IgD-negative memory B cell (primary cell): ENCODE measurements around the gene UFD1. TPM values are rescaled to one million over a fixed set of nuclear protein-coding genes. Genes with fewer than 3 reads are reported as not detected.
A peak's percentile ranks its signal among the peaks of the same experiment; 100 is the strongest.

Experiments
- H3K27ac Mint-ChIP-seq, 3 donors: one replicate each; pipeline ENCODE4 v1.8.0; 2020 to 2022; ENCODE audit warnings: mild to moderate bottlenecking in 3 of 3, mixed read lengths in 3 of 3, moderate library complexity in 1 of 3
- H3K27me3 Mint-ChIP-seq: one replicate; pipeline ENCODE4 v1.8.0; 2021; ENCODE audit warnings: mixed read lengths
- H3K36me3 Mint-ChIP-seq: one replicate; pipeline ENCODE4 v1.8.0; 2020; ENCODE audit warnings: mild to moderate bottlenecking, mixed read lengths
- H3K4me1 Mint-ChIP-seq, 3 donors: one replicate each; pipeline ENCODE4 v1.8.0; 2020 to 2022; ENCODE audit warnings: mixed read lengths in 3 of 3, mild to moderate bottlenecking in 1 of 3
- H3K4me3 Mint-ChIP-seq, 4 donors: one replicate each; pipeline ENCODE4 v1.8.0; 2020 to 2022; ENCODE audit warnings: mild to moderate bottlenecking in 4 of 4, mixed read lengths in 4 of 4, moderate library complexity in 3 of 4
- H3K9me3 Mint-ChIP-seq, 3 donors: one replicate each; pipeline ENCODE4 v1.8.0; 2020 to 2021; ENCODE audit warnings: mixed read lengths in 3 of 3, mild to moderate bottlenecking in 1 of 3
- polyA plus RNA-seq: library from polyadenylated mRNA; unstranded; fragments of 300-500 nt; fragmentation: Illumina TruSeq; gene quantifications from one replicate; pipeline ENCODE4 v1.2.3, GENCODE V29; 2021

Gene UFD1
- polyA plus RNA-seq, 1 donor from 2014 or later: 52.1 TPM

DNA sequence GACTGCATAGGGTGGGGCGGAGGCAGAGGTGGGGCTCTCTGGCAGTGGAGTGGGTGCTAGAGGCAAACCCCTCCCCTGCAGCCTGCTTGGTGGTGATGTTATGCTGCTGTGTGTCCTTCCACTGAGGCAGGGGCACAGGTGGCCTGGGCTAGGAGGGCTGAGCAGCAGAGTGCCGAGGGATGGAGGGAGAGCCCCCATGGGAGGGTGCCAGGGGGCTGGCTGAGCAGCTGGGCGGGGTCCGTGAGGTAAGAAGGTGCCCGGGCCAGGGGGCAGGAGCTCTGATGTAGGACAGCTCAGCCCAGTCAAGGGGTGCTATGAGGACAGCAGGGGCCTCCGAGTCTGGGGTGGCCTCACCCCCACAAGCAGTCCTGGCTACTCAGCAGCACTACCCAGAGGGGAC is 41.0 kb upstream of the UFD1 start:
- Mint-ChIP-seq H3K36me3 (peaks cover 2% of the 10 kb centered on the region), H3K9me3 (no peaks in the 10 kb centered on the region), H3K4me1 (peaks cover 0 to 3% (median 0%) of the 10 kb centered on the region in 3 donors), H3K27me3 (peaks cover 17% of the 10 kb centered on the region), H3K4me3 (no peak overlapping the region), H3K27ac (no peak overlapping the region)

DNA sequence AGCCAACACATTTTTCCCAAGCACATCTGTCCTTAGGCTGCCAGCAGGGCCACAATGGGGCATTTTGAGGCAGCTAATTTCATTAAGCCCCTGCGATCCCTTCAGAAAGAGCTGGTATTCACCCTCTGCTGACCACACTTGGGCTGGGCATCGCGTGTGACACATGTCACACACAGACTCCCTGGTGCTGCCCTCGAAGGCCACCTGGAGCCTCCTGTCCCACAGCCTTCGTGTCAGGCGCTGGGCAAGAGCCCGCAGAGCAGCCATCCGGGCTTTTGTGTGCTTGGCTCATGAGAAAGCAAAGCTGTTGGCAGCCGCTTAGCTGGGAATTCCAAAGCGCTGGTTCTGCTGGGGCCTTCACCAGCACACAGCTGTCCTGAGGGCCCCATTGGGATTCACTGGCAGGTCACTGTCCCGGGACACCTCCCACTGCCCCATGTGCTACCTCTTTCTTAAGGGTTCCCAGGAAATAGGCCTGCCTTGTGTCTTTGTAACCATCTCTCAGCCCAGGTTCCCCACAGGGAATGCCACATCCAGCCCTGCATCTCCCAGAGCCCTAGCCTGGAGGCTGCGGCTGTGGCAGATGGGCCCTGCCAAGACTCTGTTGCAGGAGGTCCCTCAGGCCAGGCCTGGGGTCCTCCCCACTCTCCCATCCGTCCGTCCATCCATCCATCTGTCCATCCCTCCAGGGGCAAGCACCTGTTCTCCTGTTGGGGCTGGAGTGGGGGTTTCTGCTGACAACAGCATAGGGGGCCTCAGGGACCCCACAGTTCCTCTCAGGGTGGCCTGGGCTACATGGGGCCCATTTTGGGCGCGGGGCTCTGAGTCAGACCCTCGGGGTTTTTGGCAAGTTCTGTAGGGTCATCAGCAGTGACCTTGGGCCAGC is 40.3 kb upstream of the UFD1 start:
- H3K9me3 Mint-ChIP-seq: no peaks in the 10 kb centered on the region
- H3K4me3 Mint-ChIP-seq: peak overlapping the region in 2 of 4 donors; percentile 12 to 31
- H3K27me3 Mint-ChIP-seq: peaks cover 12% of the 10 kb centered on the region
- no peak overlapping the region for H3K27ac Mint-ChIP-seq
- peaks cover 2% of the 10 kb centered on the region for H3K36me3 Mint-ChIP-seq
- no peaks in the 10 kb centered on the region for H3K4me1 Mint-ChIP-seq

DNA sequence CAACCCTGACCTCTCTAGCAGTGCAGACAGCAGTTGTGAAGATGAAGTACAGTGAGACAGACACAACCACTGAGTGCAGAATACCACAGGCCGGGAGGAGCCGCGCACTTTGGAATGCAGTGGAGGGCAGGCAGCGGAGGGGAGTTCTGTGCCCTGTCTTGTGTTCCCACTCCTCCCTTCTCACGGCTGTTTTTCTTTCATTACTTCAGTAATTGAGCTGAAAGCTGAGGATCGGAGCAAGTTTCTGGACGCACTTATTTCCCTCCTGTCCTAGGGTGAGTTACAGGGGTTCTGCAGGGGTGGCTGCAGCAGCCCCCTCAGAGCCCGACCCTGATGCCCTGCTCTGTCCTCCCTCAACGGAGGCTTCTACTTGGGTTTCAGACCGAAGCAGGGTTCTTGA is 39.6 kb upstream of the UFD1 start:
- H3K36me3 Mint-ChIP-seq: peaks cover 8% of the 10 kb centered on the region
- peaks cover 0 to 3% (median 2%) of the 10 kb centered on the region in 3 donors for H3K9me3 Mint-ChIP-seq
- H3K4me1 Mint-ChIP-seq: no peaks in the 10 kb centered on the region
- H3K4me3 Mint-ChIP-seq: no peak overlapping the region
- H3K27ac Mint-ChIP-seq: no peak overlapping the region
- peaks cover 8% of the 10 kb centered on the region for H3K27me3 Mint-ChIP-seq

DNA sequence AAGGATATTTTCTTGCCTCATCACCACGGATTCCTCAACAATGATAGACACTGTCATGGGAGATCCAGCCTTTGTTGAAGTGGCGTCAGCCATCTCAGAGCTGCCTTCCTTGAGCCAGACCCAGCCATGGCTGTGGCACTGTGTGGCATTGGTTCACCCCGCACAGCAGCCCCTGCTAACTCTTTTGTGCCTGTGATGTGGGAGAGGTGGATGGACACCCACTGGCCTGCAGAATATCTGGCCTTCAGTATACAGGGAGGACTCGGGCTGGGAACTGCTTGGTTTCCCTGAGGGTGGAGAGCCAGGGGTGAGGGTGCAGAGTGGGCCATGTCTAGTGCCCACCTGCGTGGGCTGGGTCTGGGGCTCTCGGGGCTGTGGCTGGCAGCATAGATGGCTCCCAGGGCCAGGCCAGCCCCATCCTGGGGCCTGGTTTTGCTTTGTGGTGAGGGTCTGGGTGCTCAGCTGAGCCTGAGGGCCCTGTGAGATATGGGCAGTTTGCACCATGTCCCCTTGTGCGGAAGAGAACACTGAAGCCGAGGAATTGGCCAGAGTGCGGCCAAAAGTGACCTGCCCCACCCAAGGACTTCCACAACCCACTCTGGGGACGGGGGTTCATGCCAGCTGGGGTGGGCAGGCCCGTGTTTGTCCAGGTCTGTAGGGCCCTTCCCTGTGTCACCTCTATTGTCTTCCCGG is 39.1 kb upstream of the UFD1 start:
- H3K9me3 Mint-ChIP-seq: peaks cover 0 to 3% (median 2%) of the 10 kb centered on the region in 3 donors
- peaks cover 4% of the 10 kb centered on the region for H3K27me3 Mint-ChIP-seq
- no peak overlapping the region for H3K4me3 Mint-ChIP-seq
- peaks cover 0 to 2% (median 0%) of the 10 kb centered on the region in 3 donors for H3K4me1 Mint-ChIP-seq
- peaks cover 8% of the 10 kb centered on the region for H3K36me3 Mint-ChIP-seq
- H3K27ac Mint-ChIP-seq: no peak overlapping the region

DNA sequence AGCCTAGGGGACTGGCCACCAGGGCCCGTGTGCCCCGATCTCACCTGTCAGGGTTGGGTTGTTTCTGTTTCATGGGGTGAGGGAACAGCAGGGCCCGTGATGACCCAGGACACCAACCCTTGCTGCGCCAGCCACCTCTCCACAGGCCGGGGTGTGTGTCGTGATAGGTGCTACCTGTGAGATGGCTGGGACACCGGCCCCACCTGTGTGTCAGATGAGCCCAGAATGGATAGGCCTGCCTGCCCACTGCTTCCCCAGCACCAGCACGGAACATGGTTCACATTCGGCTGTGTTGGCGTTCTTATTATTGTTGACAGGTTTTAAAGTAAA is 38.1 kb upstream of the UFD1 start:
- H3K4me3 Mint-ChIP-seq: no peak overlapping the region

DNA sequence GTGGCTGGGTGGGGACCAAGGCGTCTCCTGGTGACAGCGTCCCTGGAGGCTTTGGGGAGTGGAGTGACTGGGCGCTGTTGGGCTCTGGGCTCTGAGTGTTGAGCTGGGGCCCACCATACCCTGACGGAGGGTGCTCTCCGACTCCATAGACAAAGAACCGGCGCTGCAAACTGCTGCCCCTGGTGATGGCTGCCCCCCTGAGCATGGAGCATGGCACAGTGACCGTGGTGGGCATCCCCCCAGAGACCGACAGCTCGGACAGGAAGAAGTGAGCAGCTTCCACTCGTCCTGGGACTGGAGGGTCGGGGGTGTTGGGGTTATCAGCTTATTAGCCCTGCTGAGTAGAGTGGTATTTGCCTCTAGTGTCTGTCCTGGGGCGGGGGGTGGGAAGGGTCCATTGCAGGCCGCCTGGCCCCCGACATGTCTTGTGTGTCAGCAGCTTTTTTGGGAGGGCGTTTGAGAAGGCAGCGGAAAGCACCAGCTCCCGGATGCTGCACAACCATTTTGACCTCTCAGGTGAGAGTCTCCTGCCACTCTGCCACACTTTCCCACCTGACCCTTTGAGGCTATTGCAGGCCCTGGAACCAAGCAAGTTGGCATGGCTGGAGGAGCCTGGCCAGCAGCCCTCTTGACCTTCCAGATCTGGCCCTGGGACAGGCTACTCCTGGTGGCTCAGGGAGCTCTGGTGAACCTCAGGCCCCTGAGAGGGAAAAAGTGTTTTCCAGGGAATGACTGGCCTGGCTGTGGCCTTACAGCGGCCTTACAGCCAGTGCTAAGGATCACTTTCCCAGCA is 37.6 kb upstream of the UFD1 start:
- Mint-ChIP-seq H3K4me1 (peaks cover 0 to 2% (median 0%) of the 10 kb centered on the region in 3 donors), H3K9me3 (peaks cover 0 to 3% (median 2%) of the 10 kb centered on the region in 3 donors), H3K27me3 (no peaks in the 10 kb centered on the region), H3K27ac (no peak overlapping the region), H3K4me3 (peak overlapping the region in 1 of 4 donors; percentile 30), H3K36me3 (peaks cover 8% of the 10 kb centered on the region)

More for the DNA sequence above, 38.1 kb upstream of the UFD1 start:
- H3K9me3 Mint-ChIP-seq: peaks cover 0 to 3% (median 2%) of the 10 kb centered on the region in 3 donors
- H3K27me3 Mint-ChIP-seq: no peaks in the 10 kb centered on the region
- peaks cover 0 to 2% (median 0%) of the 10 kb centered on the region in 3 donors for H3K4me1 Mint-ChIP-seq
- peaks cover 8% of the 10 kb centered on the region for H3K36me3 Mint-ChIP-seq
- H3K27ac Mint-ChIP-seq: no peak overlapping the region

DNA sequence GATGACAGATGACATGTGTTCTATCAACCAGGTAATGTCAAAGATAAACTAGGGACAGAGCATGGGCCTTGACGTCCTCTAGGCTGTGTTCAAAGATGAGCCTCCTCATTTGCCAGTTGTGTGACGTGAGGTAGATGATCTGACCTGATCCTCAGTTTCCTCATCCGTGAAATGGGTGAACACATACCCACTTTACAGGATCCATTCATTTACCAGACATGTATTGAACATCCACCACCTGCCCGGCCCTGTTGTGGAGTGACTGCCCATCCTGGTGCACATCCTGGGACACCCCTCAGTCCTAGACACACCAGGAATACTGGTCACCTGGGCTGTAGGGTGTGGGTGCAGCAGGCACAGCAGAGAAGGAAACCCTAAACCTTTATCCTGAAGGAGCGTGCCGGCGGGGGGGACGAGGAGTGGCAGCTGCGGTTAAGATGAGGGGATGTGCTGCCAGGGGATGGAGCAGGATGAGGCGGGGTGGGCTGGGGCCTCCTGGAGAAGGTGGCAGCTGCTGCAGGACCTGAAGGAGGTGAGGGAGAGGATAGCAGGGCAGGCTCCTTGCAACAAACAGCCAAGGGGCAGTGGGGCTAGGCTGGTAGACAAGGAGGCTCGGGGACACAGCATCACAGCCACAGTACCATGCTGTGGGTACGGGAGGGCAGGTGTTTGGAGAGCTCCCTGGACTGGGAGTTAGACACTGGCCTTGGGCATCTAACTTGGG is 36.8 kb upstream of the UFD1 start:
- peaks cover 0 to 3% (median 2%) of the 10 kb centered on the region in 3 donors for H3K9me3 Mint-ChIP-seq
- no peaks in the 10 kb centered on the region for H3K27me3 Mint-ChIP-seq
- H3K36me3 Mint-ChIP-seq: peaks cover 8% of the 10 kb centered on the region
- H3K4me1 Mint-ChIP-seq: peaks cover 0 to 2% (median 0%) of the 10 kb centered on the region in 3 donors
- no peak overlapping the region for H3K4me3 Mint-ChIP-seq
- H3K27ac Mint-ChIP-seq: no peak overlapping the region

DNA sequence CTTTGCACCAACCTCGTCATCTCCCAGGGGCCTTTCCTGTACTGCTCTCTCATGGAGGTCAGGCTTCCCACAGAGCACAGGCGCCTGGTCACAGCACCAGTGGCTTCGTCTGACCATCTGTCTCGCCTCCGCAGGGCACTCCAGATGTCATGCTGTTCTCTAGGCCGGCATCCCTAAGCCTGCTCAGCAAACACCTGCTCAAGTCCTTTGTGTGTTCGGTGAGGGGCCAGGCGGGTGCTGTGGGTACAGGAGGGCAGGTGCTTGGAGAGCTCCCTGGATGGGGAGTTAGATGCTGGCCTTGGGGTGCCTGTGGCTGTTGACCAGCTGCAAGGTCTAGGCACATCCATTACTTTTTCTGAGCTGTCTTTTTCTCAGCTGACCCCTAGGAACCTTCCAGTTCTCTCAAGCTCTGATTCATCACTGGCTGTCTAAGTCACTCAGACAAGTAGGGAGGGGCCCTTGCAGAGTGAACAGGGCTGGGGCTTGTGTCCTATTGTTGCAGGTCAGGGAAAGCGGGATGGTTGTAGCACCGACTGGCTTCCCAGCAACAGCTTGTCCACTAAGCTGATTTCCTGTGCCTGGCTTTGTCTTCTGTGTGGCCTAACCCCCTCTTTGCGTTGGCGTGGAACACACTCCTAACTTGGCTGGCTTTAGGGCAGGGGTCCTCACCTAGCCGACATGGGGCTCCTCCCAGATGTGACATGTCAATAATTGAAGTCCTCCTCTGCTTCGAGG is 36.0 kb upstream of the UFD1 start:
- Mint-ChIP-seq H3K4me1 (peaks cover 0 to 2% (median 0%) of the 10 kb centered on the region in 3 donors), H3K36me3 (peaks cover 8% of the 10 kb centered on the region), H3K4me3 (no peak overlapping the region), H3K27me3 (no peaks in the 10 kb centered on the region), H3K9me3 (peaks cover 0 to 3% (median 2%) of the 10 kb centered on the region in 3 donors), H3K27ac (no peak overlapping the region)

DNA sequence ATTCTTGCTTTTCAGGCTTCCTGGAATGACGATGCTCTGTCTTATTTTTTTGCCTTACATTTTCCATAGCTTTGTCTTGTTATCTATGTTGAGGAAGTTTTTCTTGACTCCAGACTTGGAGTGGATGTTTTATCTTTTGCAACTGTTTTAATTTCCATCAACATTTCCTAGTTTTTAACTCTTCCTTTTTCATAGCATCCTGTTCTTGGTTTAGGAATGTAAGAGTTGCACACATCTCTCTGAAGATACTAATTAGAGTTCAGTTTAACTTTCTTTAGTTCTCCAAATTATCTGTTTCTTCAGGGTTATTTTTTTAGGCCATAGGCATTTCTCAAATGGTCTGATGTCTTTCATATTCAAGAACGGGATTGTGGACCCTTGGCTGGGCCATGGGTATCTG is 34.8 kb upstream of the UFD1 start:
- H3K36me3 Mint-ChIP-seq: peaks cover 8% of the 10 kb centered on the region
- peaks cover 0 to 2% (median 0%) of the 10 kb centered on the region in 3 donors for H3K4me1 Mint-ChIP-seq
- no peak overlapping the region for H3K4me3 Mint-ChIP-seq
- no peak overlapping the region for H3K27ac Mint-ChIP-seq
- no peaks in the 10 kb centered on the region for H3K27me3 Mint-ChIP-seq
- peaks cover 0 to 3% (median 2%) of the 10 kb centered on the region in 3 donors for H3K9me3 Mint-ChIP-seq

DNA sequence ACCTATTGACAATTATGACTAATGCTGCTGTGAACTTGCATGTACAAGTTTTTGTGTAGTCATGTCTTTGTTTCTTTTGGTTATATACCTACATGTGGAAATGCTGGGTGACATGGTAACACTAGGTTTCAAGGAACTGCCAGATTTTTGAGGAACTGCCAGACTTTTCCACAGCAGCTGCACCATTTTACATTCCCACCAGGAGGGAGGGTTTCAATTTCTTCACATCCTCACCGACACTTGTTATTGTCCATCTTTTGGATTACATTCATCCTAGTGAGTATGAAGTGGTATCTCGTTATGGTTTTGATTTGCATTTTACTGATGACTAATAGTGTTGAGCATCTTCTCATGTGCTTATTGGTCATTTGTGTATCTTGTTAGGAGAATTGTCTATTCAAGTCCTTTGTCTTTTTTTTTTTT is 31.9 kb upstream of the UFD1 start:
- Mint-ChIP-seq H3K27me3 (no peaks in the 10 kb centered on the region), H3K9me3 (peaks cover 0 to 3% (median 2%) of the 10 kb centered on the region in 3 donors), H3K27ac (no peak overlapping the region), H3K36me3 (peaks cover 10% of the 10 kb centered on the region), H3K4me3 (no peak overlapping the region), H3K4me1 (peaks cover 0 to 2% (median 0%) of the 10 kb centered on the region in 3 donors)

DNA sequence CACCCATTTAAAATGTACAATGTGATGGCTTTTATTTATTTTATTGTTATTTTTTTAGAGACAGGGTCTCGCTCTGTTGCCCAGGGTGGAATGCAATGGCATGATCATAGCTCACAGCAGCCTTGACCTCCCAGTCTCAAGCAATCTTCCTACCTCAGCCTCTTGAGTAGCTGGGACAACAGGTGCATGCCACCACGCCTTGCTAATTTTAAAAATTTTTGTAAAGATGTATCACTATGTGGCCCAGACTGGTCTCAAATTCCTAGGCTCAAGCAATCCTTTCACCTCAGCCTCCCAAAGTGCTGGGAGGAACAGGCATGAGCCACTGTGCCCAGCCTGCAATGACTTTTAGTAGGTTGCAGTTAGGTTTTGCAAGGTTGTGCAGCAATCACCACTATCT is 30.9 kb upstream of the UFD1 start:
- Mint-ChIP-seq H3K9me3 (peaks cover 0 to 3% (median 2%) of the 10 kb centered on the region in 3 donors), H3K4me3 (no peak overlapping the region), H3K4me1 (peaks cover 0 to 2% (median 2%) of the 10 kb centered on the region in 3 donors), H3K27ac (no peak overlapping the region), H3K36me3 (peaks cover 8% of the 10 kb centered on the region), H3K27me3 (no peaks in the 10 kb centered on the region)

DNA sequence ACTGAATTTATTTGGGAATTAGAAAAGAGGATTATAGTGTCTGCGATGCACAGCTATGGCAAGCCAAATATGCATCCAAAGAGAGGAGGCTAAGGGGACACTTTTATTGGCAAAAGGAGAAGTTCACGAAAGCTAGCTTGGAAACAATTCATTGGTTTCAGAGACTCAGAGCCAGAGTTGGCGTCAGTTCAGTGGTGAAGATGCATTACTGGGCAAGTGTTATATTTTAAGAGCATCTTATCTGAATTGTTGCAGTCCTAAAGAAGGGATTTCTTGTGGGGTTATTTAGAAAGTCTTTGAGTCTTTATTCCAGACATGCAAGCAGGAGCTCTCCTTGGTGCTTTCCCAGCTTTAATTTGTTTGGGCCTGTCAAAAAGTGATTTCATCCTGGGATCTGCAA is 30.2 kb upstream of the UFD1 start:
- Mint-ChIP-seq H3K4me1 (peaks cover 0 to 2% (median 2%) of the 10 kb centered on the region in 3 donors), H3K4me3 (no peak overlapping the region), H3K27ac (no peak overlapping the region), H3K27me3 (no peaks in the 10 kb centered on the region), H3K9me3 (peaks cover 0 to 3% (median 2%) of the 10 kb centered on the region in 3 donors), H3K36me3 (peaks cover 8% of the 10 kb centered on the region)

DNA sequence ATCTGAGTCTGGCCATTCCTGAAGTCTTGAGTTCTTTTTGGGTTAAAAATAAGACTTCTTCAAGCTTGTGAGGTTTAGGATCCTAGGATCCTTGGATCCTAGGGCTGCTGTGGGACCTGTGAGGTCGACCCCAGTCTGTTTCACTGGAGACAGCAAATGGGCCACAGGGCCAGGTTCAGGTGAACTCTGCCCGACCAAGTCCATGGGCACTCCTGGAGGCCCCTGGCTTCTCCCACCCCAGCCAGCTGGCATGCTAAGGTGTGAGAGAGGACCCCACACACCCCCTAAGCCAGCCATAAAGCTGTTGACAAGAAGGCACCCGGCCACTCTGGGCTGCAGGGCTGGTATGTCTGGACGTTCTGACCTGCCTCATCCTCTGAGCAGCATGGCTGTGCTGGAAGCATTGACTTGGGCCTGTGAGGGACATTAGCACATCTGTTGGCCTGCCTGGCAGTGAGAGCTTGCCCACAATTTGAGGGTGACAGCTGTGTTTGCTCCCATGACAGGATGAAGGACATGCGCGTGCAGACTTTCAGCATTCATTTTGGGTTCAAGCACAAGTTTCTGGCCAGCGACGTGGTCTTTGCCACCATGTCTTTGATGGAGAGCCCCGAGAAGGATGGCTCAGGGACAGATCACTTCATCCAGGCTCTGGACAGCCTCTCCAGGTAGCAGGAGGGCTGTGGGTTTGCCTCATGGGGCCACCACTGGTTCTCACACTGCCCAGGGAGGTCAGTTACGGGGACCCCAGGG is 29.2 kb upstream of the UFD1 start:
- Mint-ChIP-seq H3K9me3 (no peaks in the 10 kb centered on the region), H3K4me1 (peaks cover 0 to 2% (median 0%) of the 10 kb centered on the region in 3 donors), H3K27ac (no peak overlapping the region), H3K27me3 (no peaks in the 10 kb centered on the region), H3K4me3 (no peak overlapping the region), H3K36me3 (peaks cover 2% of the 10 kb centered on the region)
